Testis (tissue), 2 donors: ENCODE measurements around the gene ABHD16B.

Source experiments
- POLR2A ChIP-seq: fragments of 450-650 bp; IDR thresholded peaks from one replicate; pipeline ENCODE4 v1.6.1; 2017; ENCODE audit warnings: antibody characterized with exemption, mild to moderate bottlenecking, moderate library complexity
- TF ChIP-seq, protein P1 (sequence below), 3 experiments: fragments of 450-650 bp in 2 of 3; fragments of 200-600 bp in 1 of 3; sonication (generic) in 1 of 3; IDR thresholded peaks; one replicate each; pipeline ENCODE4 v1.5.1; 2016 to 2019; ENCODE audit warnings: antibody characterized with exemption in 3 of 3, mild to moderate bottlenecking in 2 of 3, moderate library complexity in 1 of 3

DNA sequence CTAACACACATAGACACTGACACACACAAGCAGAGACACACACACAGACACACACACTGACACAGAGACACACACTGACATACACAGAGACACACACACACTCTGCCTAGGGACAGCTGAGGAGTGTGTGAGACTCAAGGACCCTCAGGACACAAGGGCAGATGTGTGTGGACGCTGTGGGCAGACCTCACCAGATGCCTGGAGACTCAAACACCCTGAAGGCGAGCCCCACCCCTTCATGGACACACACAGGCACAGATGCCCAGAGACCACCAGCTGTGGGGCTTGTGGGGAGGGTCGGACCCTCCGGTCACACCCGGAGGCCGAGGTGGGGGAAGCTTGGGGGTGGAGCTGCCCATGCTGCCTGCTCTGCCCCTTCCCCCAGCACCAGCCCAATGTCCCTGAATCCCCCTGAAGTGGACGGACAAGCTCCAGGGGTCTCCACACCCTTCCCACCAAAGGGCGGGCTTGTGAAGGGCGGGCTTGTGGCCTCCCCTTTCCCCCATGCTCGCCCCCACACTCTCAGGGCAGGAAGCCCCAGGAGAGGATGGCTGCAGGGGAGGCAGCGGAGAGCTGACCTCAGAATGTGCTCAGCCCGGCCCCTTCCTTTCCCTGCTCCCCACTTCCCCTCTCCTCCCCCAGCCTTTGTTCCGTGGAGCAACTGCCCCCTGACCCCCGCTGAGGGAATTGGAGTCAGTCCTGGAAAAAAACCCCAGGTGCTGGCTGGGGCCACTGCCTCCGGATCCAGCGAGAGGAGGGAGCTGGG is 13.9 kb upstream of the ABHD16B start:
- TF ChIP-seq, protein P1, sequence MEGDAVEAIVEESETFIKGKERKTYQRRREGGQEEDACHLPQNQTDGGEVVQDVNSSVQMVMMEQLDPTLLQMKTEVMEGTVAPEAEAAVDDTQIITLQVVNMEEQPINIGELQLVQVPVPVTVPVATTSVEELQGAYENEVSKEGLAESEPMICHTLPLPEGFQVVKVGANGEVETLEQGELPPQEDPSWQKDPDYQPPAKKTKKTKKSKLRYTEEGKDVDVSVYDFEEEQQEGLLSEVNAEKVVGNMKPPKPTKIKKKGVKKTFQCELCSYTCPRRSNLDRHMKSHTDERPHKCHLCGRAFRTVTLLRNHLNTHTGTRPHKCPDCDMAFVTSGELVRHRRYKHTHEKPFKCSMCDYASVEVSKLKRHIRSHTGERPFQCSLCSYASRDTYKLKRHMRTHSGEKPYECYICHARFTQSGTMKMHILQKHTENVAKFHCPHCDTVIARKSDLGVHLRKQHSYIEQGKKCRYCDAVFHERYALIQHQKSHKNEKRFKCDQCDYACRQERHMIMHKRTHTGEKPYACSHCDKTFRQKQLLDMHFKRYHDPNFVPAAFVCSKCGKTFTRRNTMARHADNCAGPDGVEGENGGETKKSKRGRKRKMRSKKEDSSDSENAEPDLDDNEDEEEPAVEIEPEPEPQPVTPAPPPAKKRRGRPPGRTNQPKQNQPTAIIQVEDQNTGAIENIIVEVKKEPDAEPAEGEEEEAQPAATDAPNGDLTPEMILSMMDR (IDR thresholded peaks at IDR 0.05) = no peak
- no peak for TF ChIP-seq POLR2A
